ENCODE results near the gene KRT71. TPM values are rescaled to one million over a fixed set of nuclear protein-coding genes. Genes with fewer than 3 reads are reported as not detected.
A peak's percentile ranks its signal among the peaks of the same experiment; 100 is the strongest.

KRT71 gene
- total RNA-seq, 1 donor from 2014 or later, result not detected

GRCh38 chr12:52539083-52539820, 13.7 kb downstream of the KRT71 start:
- DNase-seq (ENCODE audit: low spot score), result no peak

GRCh38 chr12:52537101-52537500, 15.8 kb downstream of the KRT71 start:
- DNase-seq (ENCODE audit: low spot score), result no peak

GRCh38 chr12:52535574-52535973, 17.4 kb downstream of the KRT71 start:
- DNase-seq (ENCODE audit: low spot score), result no peak

- no peak for DNase-seq (ENCODE audit: low spot score)
Observed at GRCh38 chr12:52534482-52534881, 18.5 kb downstream of the KRT71 start.

GRCh38 chr12:52533686-52534470, 19.1 kb downstream of the KRT71 start:
- DNase-seq (ENCODE audit: low spot score), result no peak

GRCh38 chr12:52532636-52533035, 20.3 kb downstream of the KRT71 start:
- no peak for DNase-seq (ENCODE audit: low spot score)

- DNase-seq (ENCODE audit: low spot score), result no peak
Observed at GRCh38 chr12:52531566-52532300, 21.2 kb downstream of the KRT71 start.

GRCh38 chr12:52530905-52531304, 22.0 kb downstream of the KRT71 start:
- DNase-seq (ENCODE audit: low spot score), result no peak

GRCh38 chr12:52530366-52530765, 22.6 kb downstream of the KRT71 start:
- DNase-seq (ENCODE audit: low spot score), result no peak

GRCh38 chr12:52529846-52530245, 23.1 kb downstream of the KRT71 start:
- peak; percentile 32 for DNase-seq (ENCODE audit: low spot score)

GRCh38 chr12:52529417-52529816, 23.5 kb downstream of the KRT71 start:
- DNase-seq (ENCODE audit: low spot score), result peak; percentile 28

GRCh38 chr12:52528641-52529143, 24.3 kb downstream of the KRT71 start:
- DNase-seq (ENCODE audit: low spot score), result peak; percentile 37

- DNase-seq (ENCODE audit: low spot score), result peak; percentile 29
Observed at GRCh38 chr12:52527121-52527800, 25.7 kb downstream of the KRT71 start.

GRCh38 chr12:52526511-52526951, 26.4 kb downstream of the KRT71 start:
- peak; percentile 38 for DNase-seq (ENCODE audit: low spot score)

- DNase-seq (ENCODE audit: low spot score), result peak; percentile 37
Observed at GRCh38 chr12:52525661-52526499, 27.1 kb downstream of the KRT71 start.

- peak; percentile 35 for DNase-seq (ENCODE audit: low spot score)
Observed at GRCh38 chr12:52524898-52525591, 27.9 kb downstream of the KRT71 start.

- DNase-seq (ENCODE audit: low spot score), result peak; percentile 41
Observed at GRCh38 chr12:52524241-52524897, 28.6 kb downstream of the KRT71 start.

GRCh38 chr12:52523824-52524223, 29.1 kb downstream of the KRT71 start:
- peak; percentile 34 for DNase-seq (ENCODE audit: low spot score)

GRCh38 chr12:52522346-52523011, 30.5 kb downstream of the KRT71 start:
- DNase-seq (ENCODE audit: low spot score), result no peak

Measured in ureter (tissue), 1 donor.